ENCODE measurements around the gene SKP1. TPM values are rescaled to one million over a fixed set of nuclear protein-coding genes. Genes with fewer than 3 reads are reported as not detected.

The SKP1 gene
- total RNA-seq, 4 donors from 2014 or later, result 89.4 to 155 (median 129) TPM

GRCh38 chr5:134112726-134113362, 63.9 kb downstream of the SKP1 start:
- Histone ChIP-seq H3K4me1 (peaks cover 0 to 16% (median 5%) of the 10 kb centered on the region in 4 donors), H3K27me3 (peaks cover 0 to 7% of the 10 kb centered on the region in 2 donors), H3K27ac (peak overlapping the region in 1 of 4 donors; percentile 83), H3K4me3 (peak overlapping the region in 1 of 4 donors; percentile 62), H3K9me3 (no peaks in the 10 kb centered on the region), H3K36me3 (no peaks in the 10 kb centered on the region)
- TF ChIP-seq CTCF (IDR thresholded peaks at IDR 0.05), result no peak
- no peak for DNase-seq

- Histone ChIP-seq H3K4me3 (no peak overlapping the region), H3K36me3 (no peaks in the 10 kb centered on the region), H3K9me3 (no peaks in the 10 kb centered on the region), H3K27ac (peak overlapping the region in 1 of 4 donors; percentile 10), H3K4me1 (peaks cover 0 to 16% (median 5%) of the 10 kb centered on the region in 4 donors), H3K27me3 (peaks cover 0 to 7% of the 10 kb centered on the region in 2 donors)
- no peak for DNase-seq
- TF ChIP-seq POLR2A (IDR thresholded peaks at IDR 0.05) (no peak), CTCF (IDR thresholded peaks at IDR 0.05) (no peak)
Measured at GRCh38 chr5:134111741-134112647, 64.8 kb downstream of the SKP1 start.

- Histone ChIP-seq H3K36me3 (no peaks in the 10 kb centered on the region), H3K4me3 (no peak overlapping the region), H3K4me1 (peaks cover 0 to 11% (median 5%) of the 10 kb centered on the region in 4 donors), H3K27ac (no peak overlapping the region), H3K27me3 (peaks cover 0 to 7% of the 10 kb centered on the region in 2 donors), H3K9me3 (no peaks in the 10 kb centered on the region)
- DNase-seq, result no peak
- TF ChIP-seq CTCF (IDR thresholded peaks at IDR 0.05) (no peak), POLR2A (IDR thresholded peaks at IDR 0.05) (no peak)
Measured at GRCh38 chr5:134110382-134110781, 66.4 kb downstream of the SKP1 start.

GRCh38 chr5:134107779-134108178, 69.0 kb downstream of the SKP1 start:
- Histone ChIP-seq H3K4me3 (no peak overlapping the region), H3K9me3 (no peaks in the 10 kb centered on the region), H3K27ac (no peak overlapping the region), H3K4me1 (peaks cover 0 to 12% (median 0%) of the 10 kb centered on the region in 4 donors), H3K27me3 (no peaks in the 10 kb centered on the region), H3K36me3 (no peaks in the 10 kb centered on the region)
- TF ChIP-seq CTCF (IDR thresholded peaks at IDR 0.05) (no peak), POLR2A (IDR thresholded peaks at IDR 0.05) (no peak)
- no peak for DNase-seq

- H3K4me3 ChIP-seq, result no peak overlapping the region
- no peak for DNase-seq
- peaks cover 0 to 12% (median 0%) of the 10 kb centered on the region in 4 donors for H3K4me1 ChIP-seq
- TF ChIP-seq POLR2A (IDR thresholded peaks at IDR 0.05) (no peak), CTCF (IDR thresholded peaks at IDR 0.05) (no peak)
- no peaks in the 10 kb centered on the region for H3K9me3 ChIP-seq
- H3K36me3 ChIP-seq, result no peaks in the 10 kb centered on the region
- no peak overlapping the region for H3K27ac ChIP-seq
- H3K27me3 ChIP-seq, result no peaks in the 10 kb centered on the region
Measured at GRCh38 chr5:134106991-134107701, 69.6 kb downstream of the SKP1 start.
